ENCODE measurements around the gene BEND3.
"Not testable (repeated sequence)": the region's sequence is repeated elsewhere in the genome, so short reads cannot be mapped to it uniquely, and the experiment has no call there.

The BEND3 gene

DNA sequence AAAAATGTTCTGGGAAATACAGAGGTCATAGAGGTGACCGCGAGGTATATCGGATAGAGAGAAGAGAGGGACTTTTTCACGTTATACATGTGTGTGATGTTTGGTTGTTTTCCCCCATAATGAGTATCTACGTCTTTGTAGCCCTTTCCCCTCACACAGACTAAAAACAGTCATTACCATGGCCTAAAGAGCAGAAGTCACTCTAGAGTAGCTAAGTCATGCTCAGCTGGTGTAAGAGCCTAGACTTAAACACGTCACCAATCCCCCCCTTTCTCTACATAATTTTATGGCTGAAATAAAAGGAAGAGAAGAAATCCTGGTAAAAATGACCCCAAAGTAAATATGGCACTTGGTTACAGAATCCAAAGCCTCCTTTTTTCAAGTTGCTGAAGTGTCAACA lies 6.0 kb upstream of the BEND3 start:
- TF ChIP-seq, protein P1, sequence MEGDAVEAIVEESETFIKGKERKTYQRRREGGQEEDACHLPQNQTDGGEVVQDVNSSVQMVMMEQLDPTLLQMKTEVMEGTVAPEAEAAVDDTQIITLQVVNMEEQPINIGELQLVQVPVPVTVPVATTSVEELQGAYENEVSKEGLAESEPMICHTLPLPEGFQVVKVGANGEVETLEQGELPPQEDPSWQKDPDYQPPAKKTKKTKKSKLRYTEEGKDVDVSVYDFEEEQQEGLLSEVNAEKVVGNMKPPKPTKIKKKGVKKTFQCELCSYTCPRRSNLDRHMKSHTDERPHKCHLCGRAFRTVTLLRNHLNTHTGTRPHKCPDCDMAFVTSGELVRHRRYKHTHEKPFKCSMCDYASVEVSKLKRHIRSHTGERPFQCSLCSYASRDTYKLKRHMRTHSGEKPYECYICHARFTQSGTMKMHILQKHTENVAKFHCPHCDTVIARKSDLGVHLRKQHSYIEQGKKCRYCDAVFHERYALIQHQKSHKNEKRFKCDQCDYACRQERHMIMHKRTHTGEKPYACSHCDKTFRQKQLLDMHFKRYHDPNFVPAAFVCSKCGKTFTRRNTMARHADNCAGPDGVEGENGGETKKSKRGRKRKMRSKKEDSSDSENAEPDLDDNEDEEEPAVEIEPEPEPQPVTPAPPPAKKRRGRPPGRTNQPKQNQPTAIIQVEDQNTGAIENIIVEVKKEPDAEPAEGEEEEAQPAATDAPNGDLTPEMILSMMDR (IDR thresholded peaks at IDR 0.05; ENCODE audit: low read depth, low read length): no peak
- no peak overlapping the region for H3K4me3 ChIP-seq (ENCODE audit: low read length)
- no peaks in the 10 kb centered on the region for H3K79me2 ChIP-seq (ENCODE audit: low read length)
- peaks cover 48% of the 10 kb centered on the region for H3K4me1 ChIP-seq (ENCODE audit: low read length)
- H3K27ac ChIP-seq (ENCODE audit: low read length): no peak overlapping the region
- no peaks in the 10 kb centered on the region for H3K36me3 ChIP-seq (replicated peaks; ENCODE audit: low read depth, low read length)
- no peaks in the 10 kb centered on the region for H4K20me1 ChIP-seq (ENCODE audit: insufficient read depth, low read length)
- H3K27me3 ChIP-seq (ENCODE audit: low read depth, low read length): no peaks in the 10 kb centered on the region
- no peak overlapping the region for H2AFZ ChIP-seq (ENCODE audit: low read depth, low read length)
- H3K9me3 ChIP-seq (ENCODE audit: insufficient read depth, low read length): no peaks in the 10 kb centered on the region
- no peak overlapping the region for H3K4me2 ChIP-seq (ENCODE audit: low read length)
- no peak overlapping the region for H3K9ac ChIP-seq (ENCODE audit: low read length)

DNA sequence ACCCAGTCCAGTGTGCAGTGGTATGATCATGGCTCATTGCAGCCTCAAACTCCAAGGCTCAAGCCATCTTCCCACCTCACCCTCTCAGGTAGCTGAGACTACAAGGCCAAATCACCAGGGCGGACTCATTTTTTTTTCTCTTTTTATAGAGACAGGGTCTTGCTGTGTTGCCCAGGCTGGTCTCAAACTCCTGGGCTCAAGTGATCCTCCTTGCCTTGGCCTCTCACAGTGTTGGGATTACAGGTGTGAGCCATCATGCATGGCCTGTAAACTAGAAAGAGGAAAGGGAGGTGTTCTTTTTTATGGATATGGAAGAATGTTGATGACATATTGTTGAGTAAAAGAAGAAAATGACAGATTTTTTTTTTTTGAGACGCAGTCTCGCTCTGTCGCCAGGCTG lies 5.1 kb upstream of the BEND3 start:
- Histone ChIP-seq H3K9ac (ENCODE audit: low read length) (no peak overlapping the region), H3K4me1 (ENCODE audit: low read length) (peaks cover 45% of the 10 kb centered on the region), H3K79me2 (ENCODE audit: low read length) (no peaks in the 10 kb centered on the region), H2AFZ (ENCODE audit: low read depth, low read length) (no peak overlapping the region), H3K4me2 (ENCODE audit: low read length) (no peak overlapping the region), H3K36me3 (replicated peaks; ENCODE audit: low read depth, low read length) (no peaks in the 10 kb centered on the region), H4K20me1 (ENCODE audit: insufficient read depth, low read length) (no peaks in the 10 kb centered on the region), H3K9me3 (ENCODE audit: insufficient read depth, low read length) (no peaks in the 10 kb centered on the region), H3K27ac (ENCODE audit: low read length) (no peak overlapping the region), H3K27me3 (ENCODE audit: low read depth, low read length) (no peaks in the 10 kb centered on the region), H3K4me3 (ENCODE audit: low read length) (no peak overlapping the region)
- TF ChIP-seq, protein P1 (IDR thresholded peaks at IDR 0.05; ENCODE audit: low read depth, low read length): no peak
- TF ChIP-seq EZH2phosphoT487 (IDR thresholded peaks at IDR 0.05; ENCODE audit: low read depth): no peak

DNA sequence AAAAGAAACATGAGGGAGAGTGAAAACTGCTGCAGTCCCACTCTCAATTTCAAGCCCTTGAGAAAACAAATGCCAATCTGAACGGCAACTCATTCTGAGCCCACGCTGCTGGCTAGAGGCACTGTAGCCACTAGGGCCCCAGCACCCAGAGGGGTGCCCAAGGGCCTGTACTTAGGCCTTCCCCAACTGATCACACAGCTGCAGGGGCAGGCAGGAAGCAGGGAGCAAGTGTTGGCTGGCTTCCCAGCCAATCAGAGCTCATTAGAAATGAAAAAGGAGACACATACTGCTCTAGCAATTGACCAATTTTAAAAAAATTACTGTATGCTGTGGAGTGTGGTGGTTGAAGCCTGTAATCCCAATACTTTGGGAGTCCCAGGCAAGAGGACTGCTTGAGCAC lies 3.7 kb upstream of the BEND3 start:
- no peak overlapping the region for H3K4me3 ChIP-seq (ENCODE audit: low read length)
- peaks cover 36% of the 10 kb centered on the region for H3K4me1 ChIP-seq (ENCODE audit: low read length)
- H3K27ac ChIP-seq (ENCODE audit: low read length): no peak overlapping the region
- no peak overlapping the region for H2AFZ ChIP-seq (ENCODE audit: low read depth, low read length)
- no peaks in the 10 kb centered on the region for H3K27me3 ChIP-seq (ENCODE audit: low read depth, low read length)
- no peak overlapping the region for H3K9ac ChIP-seq (ENCODE audit: low read length)
- TF ChIP-seq, protein P1 (IDR thresholded peaks at IDR 0.05; ENCODE audit: low read depth, low read length): no peak
- TF ChIP-seq EZH2phosphoT487 (IDR thresholded peaks at IDR 0.05; ENCODE audit: low read depth): no peak
- no peaks in the 10 kb centered on the region for H3K9me3 ChIP-seq (ENCODE audit: insufficient read depth, low read length)
- H3K79me2 ChIP-seq (ENCODE audit: low read length): peaks cover under 1% of the 10 kb centered on the region; the same call in 1 of the 2 replicates
- H4K20me1 ChIP-seq (ENCODE audit: insufficient read depth, low read length): no peaks in the 10 kb centered on the region
- no peak overlapping the region for H3K4me2 ChIP-seq (ENCODE audit: low read length)
- no peaks in the 10 kb centered on the region for H3K36me3 ChIP-seq (replicated peaks; ENCODE audit: low read depth, low read length)

DNA sequence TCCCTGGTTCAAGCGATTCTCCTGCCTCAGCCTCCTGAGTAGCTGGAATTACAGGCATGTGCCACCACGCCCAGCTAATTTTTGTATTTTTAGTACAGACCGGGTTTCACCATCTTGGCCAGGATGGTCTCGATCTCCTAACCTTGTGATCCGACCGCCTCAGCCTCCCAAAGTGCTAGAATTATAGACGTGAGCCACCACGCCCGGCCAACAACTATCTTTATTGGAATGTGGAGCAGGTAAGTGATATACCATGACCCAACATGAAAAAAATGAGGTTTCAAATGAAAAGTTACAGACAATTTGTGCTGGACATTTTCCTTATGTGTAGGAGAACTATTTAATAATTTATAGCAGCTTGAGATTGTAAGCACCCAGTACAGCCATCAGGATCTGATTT lies 3.2 kb upstream of the BEND3 start:
- not testable (repeated sequence) for H3K27ac ChIP-seq (ENCODE audit: low read length); H3K4me3 ChIP-seq (ENCODE audit: low read length); H4K20me1 ChIP-seq (ENCODE audit: insufficient read depth, low read length); H3K4me2 ChIP-seq (ENCODE audit: low read length); H3K36me3 ChIP-seq (replicated peaks; ENCODE audit: low read depth, low read length); H2AFZ ChIP-seq (ENCODE audit: low read depth, low read length); H3K79me2 ChIP-seq (ENCODE audit: low read length); H3K27me3 ChIP-seq (ENCODE audit: low read depth, low read length); H3K9me3 ChIP-seq (ENCODE audit: insufficient read depth, low read length); H3K9ac ChIP-seq (ENCODE audit: low read length)
- peaks cover 40% of the 10 kb centered on the region for H3K4me1 ChIP-seq (ENCODE audit: low read length)

DNA sequence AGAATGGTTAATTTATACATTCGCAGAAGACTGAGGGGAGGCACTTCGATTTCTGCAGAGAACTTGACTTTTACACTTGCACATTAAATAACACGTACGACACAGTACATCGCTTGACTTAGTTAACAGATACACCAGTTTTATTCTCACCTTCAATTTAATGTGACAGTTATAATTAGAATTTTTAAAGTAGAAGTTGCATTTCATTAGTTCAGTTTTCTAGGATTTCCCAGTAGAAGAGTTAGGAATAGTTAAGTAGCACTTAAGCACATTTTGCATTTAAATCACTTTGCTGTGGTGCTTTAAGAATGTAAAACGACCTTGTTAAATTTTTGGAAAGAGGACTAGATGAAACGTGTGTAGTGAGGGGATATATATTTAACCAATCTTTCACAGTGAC lies 1.6 kb upstream of the BEND3 start:
- H3K9me3 ChIP-seq (ENCODE audit: insufficient read depth, low read length): no peaks in the 10 kb centered on the region
- no peaks in the 10 kb centered on the region for H4K20me1 ChIP-seq (ENCODE audit: insufficient read depth, low read length)
- peaks cover 8% of the 10 kb centered on the region; the same call in 1 of the 2 replicates for H3K79me2 ChIP-seq (ENCODE audit: low read length)
- TF ChIP-seq, protein P1 (IDR thresholded peaks at IDR 0.05; ENCODE audit: low read depth, low read length): no peak
- no peak for TF ChIP-seq EZH2phosphoT487 (IDR thresholded peaks at IDR 0.05; ENCODE audit: low read depth)
- H3K27ac ChIP-seq (ENCODE audit: low read length): peak overlapping the region; percentile 78
- H3K27me3 ChIP-seq (ENCODE audit: low read depth, low read length): no peaks in the 10 kb centered on the region
- peak overlapping the region; percentile 93 for H3K4me3 ChIP-seq (ENCODE audit: low read length)
- peak overlapping the region; percentile 87 for H3K9ac ChIP-seq (ENCODE audit: low read length)
- H3K36me3 ChIP-seq (replicated peaks; ENCODE audit: low read depth, low read length): no peaks in the 10 kb centered on the region
- H2AFZ ChIP-seq (ENCODE audit: low read depth, low read length): peak overlapping the region; percentile 98; the same call in 1 of the 2 replicates
- peaks cover 29% of the 10 kb centered on the region for H3K4me1 ChIP-seq (ENCODE audit: low read length)
- peak overlapping the region; percentile 100 for H3K4me2 ChIP-seq (ENCODE audit: low read length)
